GM12878 (cell line): ENCODE data around the gene FANCG. TPM values are rescaled to one million over a fixed set of nuclear protein-coding genes. Genes with fewer than 3 reads are reported as not detected.

Source experiments
- ATAC-seq: fragments of 200-7000 bp; cut with Tn5 transposase; 3 replicates; pipeline ENCODE4 v1.9.1; 2020; ENCODE audit warnings: mild to moderate bottlenecking, moderate library complexity
- BruUV-seq: library from RNA; stranded (reverse); fragments of 400-500 nt; replicated peaks from 2 replicates; lab custom pipeline; 2021; lab: Mats Ljungman, UMichigan
- CTCF ChIA-PET: fragments of 300-600 bp; sonication (Branson Sonifier 250); formaldehyde crosslinking; extraction: SDS; loops from one replicate; lab custom pipeline; 2021; ENCODE audit warnings: inconsistent platforms; lab: Yijun Ruan, JAX
- POLR2A ChIA-PET: fragments of 350-600 bp; formaldehyde crosslinking; extraction: SDS; loops from one replicate; lab custom pipeline; 2021; ENCODE audit warnings: inconsistent platforms; lab: Charles Lee
- RAD21 ChIA-PET: fragments of 300-600 bp; sonication (Branson Sonifier 250); formaldehyde crosslinking; loops from one replicate; lab custom pipeline; 2023; ENCODE audit warnings: antibody characterized with exemption; ENCODE audit not compliant: unreplicated experiment; lab: Charles Lee
- SMC1A ChIA-PET: fragments of 300-600 bp; sonication (Branson Sonifier 250); formaldehyde crosslinking; loops from one replicate; lab custom pipeline; 2023; ENCODE audit not compliant: unreplicated experiment, uncharacterized antibody; lab: Charles Lee
- DNase-seq: peaks from one replicate; pipeline ENCODE4 v3.0.0-alpha.2; 2011; ENCODE audit warnings: low read depth, low spot score
- FAIRE-seq: peaks from 3 replicates; lab custom pipeline; 2011; peaks lifted over from hg19 to GRCh38; lab: Jason Lieb, UNC
- H2AFZ ChIP-seq: 2 replicates; pipeline ENCODE4 v1.6.0; 2011; ENCODE audit warnings: low read depth, low read length, control low read depth; ENCODE audit not compliant: control insufficient read depth
- H3K27ac ChIP-seq: 2 replicates; pipeline ENCODE4 v1.5.1; 2011; ENCODE audit warnings: control low read depth; ENCODE audit not compliant: control insufficient read depth, insufficient read depth
- H3K27me3 ChIP-seq, 2 experiments: replicated peaks in 1 of 2; 2 replicates each; pipeline versions ENCODE4 v1.6.0 to v1.6.1; 2011; ENCODE audit warnings: low read length in 1 of 2; ENCODE audit not compliant: control insufficient read depth in 2 of 2, insufficient read depth in 2 of 2
- H3K36me3 ChIP-seq, 2 experiments: 2 replicates each; pipeline ENCODE4 v1.5.1; 2011; ENCODE audit warnings: low read length in 1 of 2; ENCODE audit not compliant: control insufficient read depth in 2 of 2, insufficient read depth in 2 of 2
- H3K4me1 ChIP-seq: 2 replicates; pipeline ENCODE4 v1.6.1; 2011; ENCODE audit warnings: mild to moderate bottlenecking, low read length, moderate library complexity, mixed read lengths; ENCODE audit not compliant: control insufficient read depth, insufficient read depth
- H3K4me2 ChIP-seq: 2 replicates; pipeline ENCODE4 v1.6.0; 2011; ENCODE audit warnings: control low read depth; ENCODE audit not compliant: control insufficient read depth, insufficient read depth
- H3K4me3 ChIP-seq: fragments of 200-600 bp; sonication (generic); 2 replicates; pipeline ENCODE4 v1.5.1; 2016
- H3K79me2 ChIP-seq: 2 replicates; pipeline ENCODE4 v1.6.0; 2011; ENCODE audit warnings: low read length; ENCODE audit not compliant: control insufficient read depth, insufficient read depth
- H3K9ac ChIP-seq: 2 replicates; pipeline ENCODE4 v1.8.0; 2011; ENCODE audit warnings: low read length, control low read depth, mixed read lengths; ENCODE audit not compliant: control insufficient read depth, insufficient read depth
- H3K9me3 ChIP-seq: replicated peaks from 3 replicates; pipeline ENCODE4 v1.5.1; 2011; ENCODE audit warnings: mild to moderate bottlenecking, low read length; ENCODE audit not compliant: control insufficient read depth, insufficient read depth
- H4K20me1 ChIP-seq: 2 replicates; pipeline ENCODE4 v1.6.0; 2011; ENCODE audit not compliant: control insufficient read depth, insufficient read depth
- KLF5 ChIP-seq: fragments of 450-650 bp; IDR thresholded peaks from 2 replicates; pipeline ENCODE4 v1.6.1; 2014; ENCODE audit warnings: mild to moderate bottlenecking; ENCODE audit not compliant: partially characterized antibody
- MTA3 ChIP-seq: IDR thresholded peaks from 2 replicates; pipeline ENCODE4 v1.6.1; 2012; ENCODE audit warnings: low read length, inconsistent platforms, borderline replicate concordance
- NFYB ChIP-seq: IDR thresholded peaks from 2 replicates; pipeline ENCODE4 v1.6.1; 2011; ENCODE audit warnings: low read depth, mild to moderate bottlenecking, low read length, improper control_type of control experiment, moderate library complexity; ENCODE audit not compliant: insufficient read depth
- POLR2AphosphoS5 ChIP-seq: IDR thresholded peaks from 2 replicates; pipeline ENCODE4 v1.6.1; 2011; ENCODE audit warnings: mild to moderate bottlenecking, low read length, inconsistent platforms
- SKIL ChIP-seq: fragments of 450-650 bp; IDR thresholded peaks from 2 replicates; pipeline ENCODE4 v1.6.1; 2017; ENCODE audit warnings: mild to moderate bottlenecking, low read depth, inconsistent platforms; ENCODE audit not compliant: poor library complexity, severe bottlenecking
- SMARCA5 ChIP-seq: fragments of 450-650 bp; IDR thresholded peaks from 2 replicates; pipeline ENCODE4 v1.6.1; 2017; ENCODE audit warnings: mild to moderate bottlenecking
- TCF7 ChIP-seq: IDR thresholded peaks from 2 replicates; pipeline ENCODE4 v1.6.1; 2014; ENCODE audit warnings: antibody characterized with exemption, borderline replicate concordance
- ZNF274 ChIP-seq: IDR thresholded peaks from one replicate; pipeline ENCODE4 v1.8.0; 2011; ENCODE audit not compliant: insufficient read length, insufficient read depth
- WGBS: methylation state at CpG from one replicate; pipeline ENCODE4 v1.1.6; 2016; ENCODE audit warnings: low lambda C conversion rate; ENCODE audit not compliant: insufficient replicate concordance, insufficient coverage; ENCODE audit errors: missing lambda C conversion rate; 5-methylcytosine and 5-hydroxymethylcytosine counted together
- in situ Hi-C: fragments of 300-500 bp; cut with MboI; formaldehyde crosslinking; loops from 9 replicates; pipeline ENCODE4 v1.14.3; 2018; ENCODE audit warnings: mixed read lengths
- intact Hi-C: fragments of 100-400 bp; cut with micrococcal nuclease; formaldehyde crosslinking; loops from one replicate; pipeline ENCODE4 v1.14.2; 2022; ENCODE audit not compliant: unreplicated experiment
- polyA plus RNA-seq, 11 experiments: library from polyadenylated mRNA; depleted of rRNA in 4 of 11; unstranded in 6 of 11; stranded (reverse) in 5 of 11; fragments of >200 nt; fragmentation: Nextera tagmentation in 4 of 11; fragmentation: Illumina TruSeq in 1 of 11; extraction: Ambion mirVana in 4 of 11; extraction: Trizol in 1 of 11; gene quantifications; 1 replicate in 1 of 11; 2 replicates in 10 of 11; pipeline versions ENCODE4 v1.2.1 to v1.2.3, GENCODE V29; 2011 to 2016; ENCODE audit warnings: inconsistent platforms in 2 of 11, missing spikeins in 2 of 11, low read depth in 1 of 11
- total RNA-seq, 4 experiments: library from RNA; depleted of rRNA in 3 of 4; stranded (reverse); fragments of >200 nt in 3 of 4; fragmentation: Illumina TruSeq in 1 of 4; extraction: Trizol in 1 of 4; gene quantifications; 2 replicates each; pipeline versions ENCODE4 v1.2.1 to v1.2.3, GENCODE V29; 2013 to 2021
- TF ChIP-seq, protein P1 (sequence below), 3 experiments: IDR thresholded peaks in 2 of 3; conservative IDR thresholded peaks in 1 of 3; 2 replicates each; pipeline ENCODE4 v1.5.1; 2011; ENCODE audit warnings: low read depth in 3 of 3, low read length in 3 of 3, mild to moderate bottlenecking in 3 of 3, control low read depth in 2 of 3, moderate library complexity in 2 of 3, inconsistent platforms in 1 of 3, mixed read lengths in 1 of 3; ENCODE audit not compliant: control insufficient read depth in 2 of 3, insufficient read depth in 1 of 3; ENCODE audit errors: extremely low read depth in 1 of 3
- TF ChIP-seq, protein P2 (sequence below): fragments of 450-650 bp; IDR thresholded peaks from 2 replicates; pipeline ENCODE4 v1.6.1; 2017; ENCODE audit warnings: borderline replicate concordance
- TF ChIP-seq, protein P3 (sequence below): IDR thresholded peaks from 2 replicates; pipeline ENCODE4 v1.6.1; 2012; ENCODE audit warnings: low read depth, low read length, improper control_type of control experiment

The FANCG gene
- total and polyA plus RNA-seq, 10 of the 15 experiments (the other 5 are each of a cell fraction or from before 2014, with no cell fraction given): 16.4 to 78.7 (median 45.4) TPM

DNA sequence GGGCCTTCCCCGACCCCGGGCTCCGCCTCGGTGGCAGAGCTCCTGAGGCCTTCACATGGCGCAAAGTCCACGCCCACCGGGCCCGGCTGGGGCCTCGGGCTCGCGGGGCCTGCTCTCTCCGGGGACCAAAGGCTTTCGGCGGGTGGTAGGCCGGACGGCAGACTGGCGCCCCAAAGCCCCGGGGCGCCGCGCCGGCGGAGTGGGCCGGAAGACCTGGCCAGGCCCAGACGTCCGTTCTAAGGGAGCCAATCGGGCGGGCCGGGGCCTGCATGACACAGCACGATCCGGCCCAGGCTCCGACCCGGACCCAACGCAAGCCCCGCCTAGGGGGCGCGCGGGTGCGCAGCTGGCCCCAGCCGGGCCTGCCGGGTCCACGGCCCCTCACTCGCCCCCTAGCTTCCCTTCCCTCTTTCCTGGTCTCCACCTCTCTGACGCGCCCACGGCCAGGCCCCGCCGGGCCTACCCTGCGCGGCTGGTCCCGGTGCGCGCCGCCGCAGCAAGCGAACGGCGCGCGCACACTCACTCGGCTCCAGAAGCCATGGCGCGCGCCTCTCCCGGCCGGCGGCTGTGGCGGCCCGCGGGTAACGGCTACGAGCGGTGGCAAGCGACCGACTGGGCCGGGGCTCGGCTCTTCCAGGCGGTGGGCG, 7.8 kb downstream of the FANCG start:
- H3K27ac ChIP-seq: peak overlapping the region; percentile 88
- no TSS peak for BruUV-seq
- H3K27me3 ChIP-seq: no peaks in the 10 kb centered on the region
- ChIA-PET RAD21 (interaction anchor here (0.8 to 2.5 kb wide), 11 partner anchors 8 to 579 kb away, joined by 3 to 11 read pairs (median 4); partner anchors contain the start of genes ATOSB, FANCG, PIGO and SIT1), POLR2A (interaction anchor here (0.5 to 2.6 kb wide), 15 partner anchors 8 to 1222 kb away, joined by 3 to 31 read pairs (median 4); partner anchors contain the start of genes ARHGEF39, ATOSB, DNAJB5 and FANCG), CTCF (interaction anchor here (1.0 to 2.5 kb wide), 12 partner anchors 8 to 575 kb away, joined by 3 to 29 read pairs (median 6); partner anchors contain the start of genes FANCG, PIGO and STOML2), SMC1A (interaction anchor here (1.1 to 3.3 kb wide), 5 partner anchors 9 to 25 kb away, joined by 3 to 19 read pairs (median 9); partner anchors contain the start of genes FANCG and PIGO)
- under 1% methylated on average over 66 of the region's 79 CpGs for WGBS
- intact Hi-C loops (loop anchor here (5.0 to 10.0 kb wide), 3 partner anchors 40 to 653 kb away; partner anchors contain the start of gene DNAJB5), in situ Hi-C loops (no loop called here)
- H4K20me1 ChIP-seq: peaks cover 30% of the 10 kb centered on the region
- DNase-seq (no peak), ATAC-seq (peak; percentile 86), FAIRE-seq (no peak)
- peak overlapping the region; percentile 78 for H3K4me3 ChIP-seq
- peaks cover 2 to 28% of the 10 kb centered on the region in 2 experiments; a peak in 3 of 4 replicates for H3K36me3 ChIP-seq
- H3K79me2 ChIP-seq: peaks cover 55% of the 10 kb centered on the region
- H3K4me1 ChIP-seq: peaks cover 12% of the 10 kb centered on the region
- H3K9ac ChIP-seq: peak overlapping the region; percentile 81
- H3K9me3 ChIP-seq: no peaks in the 10 kb centered on the region
- H3K4me2 ChIP-seq: no peak overlapping the region; the same call in 1 of the 2 replicates
- peak overlapping the region; percentile 61 for H2AFZ ChIP-seq
- TF ChIP-seq POLR2AphosphoS5 (peak; percentile 72), SKIL (no peak), NFYB (peak; percentile 75; the same call in 1 of the 2 replicates), ZNF274 (no peak), MTA3 (no peak), KLF5 (no peak), SMARCA5 (peak; percentile 91; the same call in 1 of the 2 replicates), TCF7 (no peak)
- TF ChIP-seq, protein P1, sequence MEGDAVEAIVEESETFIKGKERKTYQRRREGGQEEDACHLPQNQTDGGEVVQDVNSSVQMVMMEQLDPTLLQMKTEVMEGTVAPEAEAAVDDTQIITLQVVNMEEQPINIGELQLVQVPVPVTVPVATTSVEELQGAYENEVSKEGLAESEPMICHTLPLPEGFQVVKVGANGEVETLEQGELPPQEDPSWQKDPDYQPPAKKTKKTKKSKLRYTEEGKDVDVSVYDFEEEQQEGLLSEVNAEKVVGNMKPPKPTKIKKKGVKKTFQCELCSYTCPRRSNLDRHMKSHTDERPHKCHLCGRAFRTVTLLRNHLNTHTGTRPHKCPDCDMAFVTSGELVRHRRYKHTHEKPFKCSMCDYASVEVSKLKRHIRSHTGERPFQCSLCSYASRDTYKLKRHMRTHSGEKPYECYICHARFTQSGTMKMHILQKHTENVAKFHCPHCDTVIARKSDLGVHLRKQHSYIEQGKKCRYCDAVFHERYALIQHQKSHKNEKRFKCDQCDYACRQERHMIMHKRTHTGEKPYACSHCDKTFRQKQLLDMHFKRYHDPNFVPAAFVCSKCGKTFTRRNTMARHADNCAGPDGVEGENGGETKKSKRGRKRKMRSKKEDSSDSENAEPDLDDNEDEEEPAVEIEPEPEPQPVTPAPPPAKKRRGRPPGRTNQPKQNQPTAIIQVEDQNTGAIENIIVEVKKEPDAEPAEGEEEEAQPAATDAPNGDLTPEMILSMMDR (IDR thresholded peaks at IDR 0.05 in 2 of 3, conservative IDR thresholded peaks at IDR 0.05 in 1 of 3; ENCODE audit: control insufficient read depth in 2 of 3, extremely low read depth in 1 of 3, insufficient read depth in 1 of 3, low read depth in 3 of 3, low read length in 3 of 3): peak in 2 of 3 experiments; percentile 29 to 33; a peak in 3 of 6 replicates
- TF ChIP-seq, protein P2, sequence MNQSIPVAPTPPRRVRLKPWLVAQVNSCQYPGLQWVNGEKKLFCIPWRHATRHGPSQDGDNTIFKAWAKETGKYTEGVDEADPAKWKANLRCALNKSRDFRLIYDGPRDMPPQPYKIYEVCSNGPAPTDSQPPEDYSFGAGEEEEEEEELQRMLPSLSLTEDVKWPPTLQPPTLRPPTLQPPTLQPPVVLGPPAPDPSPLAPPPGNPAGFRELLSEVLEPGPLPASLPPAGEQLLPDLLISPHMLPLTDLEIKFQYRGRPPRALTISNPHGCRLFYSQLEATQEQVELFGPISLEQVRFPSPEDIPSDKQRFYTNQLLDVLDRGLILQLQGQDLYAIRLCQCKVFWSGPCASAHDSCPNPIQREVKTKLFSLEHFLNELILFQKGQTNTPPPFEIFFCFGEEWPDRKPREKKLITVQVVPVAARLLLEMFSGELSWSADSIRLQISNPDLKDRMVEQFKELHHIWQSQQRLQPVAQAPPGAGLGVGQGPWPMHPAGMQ: no peak
- TF ChIP-seq, protein P3, sequence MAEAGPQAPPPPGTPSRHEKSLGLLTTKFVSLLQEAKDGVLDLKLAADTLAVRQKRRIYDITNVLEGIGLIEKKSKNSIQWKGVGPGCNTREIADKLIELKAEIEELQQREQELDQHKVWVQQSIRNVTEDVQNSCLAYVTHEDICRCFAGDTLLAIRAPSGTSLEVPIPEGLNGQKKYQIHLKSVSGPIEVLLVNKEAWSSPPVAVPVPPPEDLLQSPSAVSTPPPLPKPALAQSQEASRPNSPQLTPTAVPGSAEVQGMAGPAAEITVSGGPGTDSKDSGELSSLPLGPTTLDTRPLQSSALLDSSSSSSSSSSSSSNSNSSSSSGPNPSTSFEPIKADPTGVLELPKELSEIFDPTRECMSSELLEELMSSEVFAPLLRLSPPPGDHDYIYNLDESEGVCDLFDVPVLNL: no peak
